Liver (tissue), 9 donors: ENCODE results near the gene SDSL. TPM values are rescaled to one million over a fixed set of nuclear protein-coding genes. Genes with fewer than 3 reads are reported as not detected.
A peak's percentile ranks its signal among the peaks of the same experiment; 100 is the strongest.

Experiments
- DNase-seq: peaks from one replicate; pipeline ENCODE4 v3.0.0-alpha.2; 2017; ENCODE audit warnings: low spot score
- H3K27ac ChIP-seq, 2 donors: one replicate each; pipeline ENCODE4 v1.7.0; 2013; ENCODE audit warnings: inconsistent platforms in 2 of 2, low read length in 2 of 2, control low read depth in 1 of 2, low read depth in 1 of 2, mild to moderate bottlenecking in 1 of 2
- H3K27me3 ChIP-seq, 4 donors: one replicate each; pipeline versions ENCODE4 v1.6.1 to v1.7.0; 2013; ENCODE audit warnings: low read length in 3 of 4, inconsistent platforms in 1 of 4, mild to moderate bottlenecking in 1 of 4, moderate library complexity in 1 of 4; ENCODE audit not compliant: control insufficient read depth in 4 of 4, insufficient read depth in 4 of 4
- H3K36me3 ChIP-seq, 4 donors: one replicate each; pipeline versions ENCODE4 v1.6.1 to v1.7.0; 2013; ENCODE audit warnings: low read length in 3 of 4, mild to moderate bottlenecking in 3 of 4, low read depth in 1 of 4, moderate library complexity in 1 of 4; ENCODE audit not compliant: control insufficient read depth in 4 of 4, insufficient read depth in 3 of 4
- H3K4me1 ChIP-seq, 4 donors: one replicate each; pipeline versions ENCODE4 v1.6.1 to v1.7.0; 2013; ENCODE audit warnings: low read length in 3 of 4, mild to moderate bottlenecking in 3 of 4, moderate library complexity in 1 of 4; ENCODE audit not compliant: control insufficient read depth in 4 of 4, insufficient read depth in 4 of 4
- H3K4me3 ChIP-seq, 3 donors: one replicate each; pipeline versions ENCODE4 v1.6.1 to v1.7.0; 2013; ENCODE audit warnings: low read length in 3 of 3, control low read depth in 1 of 3, low read depth in 1 of 3, mild to moderate bottlenecking in 1 of 3
- H3K9ac ChIP-seq, 2 donors: one replicate each; pipeline ENCODE4 v1.7.0; 2013; ENCODE audit warnings: low read length in 2 of 2, mild to moderate bottlenecking in 2 of 2, moderate library complexity in 2 of 2, control low read depth in 1 of 2, low read depth in 1 of 2
- H3K9me3 ChIP-seq, 4 donors: one replicate each; pipeline versions ENCODE4 v1.6.1 to v1.7.0; 2013; ENCODE audit warnings: low read length in 3 of 4; ENCODE audit not compliant: control insufficient read depth in 4 of 4
- EGR1 ChIP-seq, 2 donors: IDR thresholded peaks; 2 replicates each; pipeline ENCODE4 v1.6.1; 2016 to 2018; ENCODE audit warnings: antibody characterized with exemption in 2 of 2, low read depth in 2 of 2
- FOXA1 ChIP-seq: IDR thresholded peaks from 2 replicates; pipeline ENCODE4 v1.6.1; 2016; ENCODE audit warnings: antibody characterized with exemption
- RXRA ChIP-seq, 2 donors: IDR thresholded peaks; 2 replicates each; pipeline ENCODE4 v1.6.1; 2017 to 2018; ENCODE audit warnings: antibody characterized with exemption in 2 of 2, mild to moderate bottlenecking in 1 of 2
- SP1 ChIP-seq: IDR thresholded peaks from 2 replicates; pipeline ENCODE4 v1.6.1; 2018; ENCODE audit warnings: antibody characterized with exemption, mild to moderate bottlenecking
- YY1 ChIP-seq: IDR thresholded peaks from 2 replicates; pipeline ENCODE4 v1.6.1; 2016; ENCODE audit warnings: antibody characterized with exemption, mild to moderate bottlenecking
- WGBS: extraction: QIAGEN DNeasy Blood & Tissue Kit; methylation state at CpG from one replicate; pipeline ENCODE4 v1.1.7; 2013; 5-methylcytosine and 5-hydroxymethylcytosine counted together
- polyA plus RNA-seq, 2 donors: library from polyadenylated mRNA; stranded (reverse) in 1 of 2; unstranded in 1 of 2; fragments of 200-250 nt in 1 of 2; fragments of >200 nt in 1 of 2; fragmentation: Nextera tagmentation in 1 of 2; extraction: Ambion mirVana in 1 of 2; gene quantifications; one replicate each; pipeline versions ENCODE4 v1.2.1 to v1.2.3, GENCODE V29; 2013 to 2015
- total RNA-seq, 2 donors: library from RNA; depleted of rRNA; stranded (reverse); fragments of >200 nt; gene quantifications; one replicate each; pipeline ENCODE4 v1.2.3, GENCODE V29; 2014
- TF ChIP-seq, protein P1 (sequence below): fragments of 150-350 bp; IDR thresholded peaks from 2 replicates; pipeline ENCODE4 v1.5.1; 2017; ENCODE audit warnings: improper control_type of control experiment, low read depth, low read length; ENCODE audit not compliant: missing input control
- TF ChIP-seq, protein P2 (sequence below): IDR thresholded peaks from 2 replicates; pipeline ENCODE4 v1.6.1; 2016; ENCODE audit warnings: antibody characterized with exemption
- donor health status: healthy.
- donor health status: healthy.
- donor health status: healthy.
- donor health status: healthy.
- donor health status: healthy.

The SDSL gene
- total and polyA plus RNA-seq, 4 donors, result 22.4 to 93.1 (median 33.7) TPM

DNA sequence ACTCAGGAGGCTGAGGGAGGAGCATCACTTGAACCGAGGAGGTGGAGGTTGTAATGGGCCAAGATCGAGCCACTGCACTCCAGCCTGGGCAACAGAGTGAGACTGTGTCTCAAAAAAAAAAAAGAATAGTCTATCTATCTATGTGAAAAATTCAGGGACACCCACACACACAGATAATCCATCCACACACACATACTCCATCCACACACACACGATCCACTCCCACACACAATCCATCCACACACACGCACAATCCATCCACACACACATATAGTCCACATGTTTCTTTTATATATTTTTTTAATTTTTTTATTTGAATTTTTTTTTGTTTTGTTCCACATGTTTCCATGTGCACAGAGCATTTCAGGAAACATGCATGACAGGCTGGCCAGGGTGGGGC, 21.8 kb upstream of the SDSL start:
- no peaks in the 10 kb centered on the region for H3K27me3 ChIP-seq
- no peak overlapping the region for H3K27ac ChIP-seq
- no peak for DNase-seq
- no peak overlapping the region for H3K9ac ChIP-seq
- H3K4me3 ChIP-seq, result no peak overlapping the region
- 89% methylated on average over 4 of the region's 4 CpGs for WGBS
- H3K4me1 ChIP-seq, result peaks cover 8 to 19% (median 13%) of the 10 kb centered on the region in 4 donors
- H3K36me3 ChIP-seq, result peaks cover 0 to 38% (median 20%) of the 10 kb centered on the region in 4 donors
- TF ChIP-seq, protein P1, sequence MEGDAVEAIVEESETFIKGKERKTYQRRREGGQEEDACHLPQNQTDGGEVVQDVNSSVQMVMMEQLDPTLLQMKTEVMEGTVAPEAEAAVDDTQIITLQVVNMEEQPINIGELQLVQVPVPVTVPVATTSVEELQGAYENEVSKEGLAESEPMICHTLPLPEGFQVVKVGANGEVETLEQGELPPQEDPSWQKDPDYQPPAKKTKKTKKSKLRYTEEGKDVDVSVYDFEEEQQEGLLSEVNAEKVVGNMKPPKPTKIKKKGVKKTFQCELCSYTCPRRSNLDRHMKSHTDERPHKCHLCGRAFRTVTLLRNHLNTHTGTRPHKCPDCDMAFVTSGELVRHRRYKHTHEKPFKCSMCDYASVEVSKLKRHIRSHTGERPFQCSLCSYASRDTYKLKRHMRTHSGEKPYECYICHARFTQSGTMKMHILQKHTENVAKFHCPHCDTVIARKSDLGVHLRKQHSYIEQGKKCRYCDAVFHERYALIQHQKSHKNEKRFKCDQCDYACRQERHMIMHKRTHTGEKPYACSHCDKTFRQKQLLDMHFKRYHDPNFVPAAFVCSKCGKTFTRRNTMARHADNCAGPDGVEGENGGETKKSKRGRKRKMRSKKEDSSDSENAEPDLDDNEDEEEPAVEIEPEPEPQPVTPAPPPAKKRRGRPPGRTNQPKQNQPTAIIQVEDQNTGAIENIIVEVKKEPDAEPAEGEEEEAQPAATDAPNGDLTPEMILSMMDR, result no peak
- TF ChIP-seq EGR1 (IDR thresholded peaks at IDR 0.05; ENCODE audit: low read depth in 2 of 2), result peak; percentile 5 to 12
- no peaks in the 10 kb centered on the region for H3K9me3 ChIP-seq

- WGBS, result 60% methylated on average over 13 of the region's 13 CpGs
- Histone ChIP-seq H3K36me3 (peaks cover 0 to 29% (median 16%) of the 10 kb centered on the region in 4 donors), H3K4me3 (peak overlapping the region; percentile 55 to 96 (median 74)), H3K9me3 (no peaks in the 10 kb centered on the region), H3K27ac (peak overlapping the region in 1 of 2 donors; percentile 33), H3K4me1 (peaks cover 8 to 24% (median 18%) of the 10 kb centered on the region in 4 donors), H3K9ac (peak overlapping the region in 1 of 2 donors; percentile 28), H3K27me3 (no peaks in the 10 kb centered on the region)
- no peak for DNase-seq
- TF ChIP-seq, protein P2, sequence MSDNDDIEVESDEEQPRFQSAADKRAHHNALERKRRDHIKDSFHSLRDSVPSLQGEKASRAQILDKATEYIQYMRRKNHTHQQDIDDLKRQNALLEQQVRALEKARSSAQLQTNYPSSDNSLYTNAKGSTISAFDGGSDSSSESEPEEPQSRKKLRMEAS, result no peak
- no peak for TF ChIP-seq FOXA1
- TF ChIP-seq YY1, result no peak
- peak; percentile 13 for TF ChIP-seq SP1
These were observed 20.8 kb upstream of the SDSL start for GRCh38 chr12:113401066-113402000.

GRCh38 chr12:113402586-113403260, 19.5 kb upstream of the SDSL start:
- DNase-seq, result no peak
- peak overlapping the region; percentile 57 to 86 for H3K27ac ChIP-seq
- 57% methylated on average over 23 of the region's 23 CpGs for WGBS

More at GRCh38 chr12:113402586-113403260, 19.5 kb upstream of the SDSL start:
- peak overlapping the region; percentile 71 to 80 for H3K9ac ChIP-seq
- peak overlapping the region; percentile 55 to 96 (median 74) for H3K4me3 ChIP-seq
- H3K27me3 ChIP-seq, result no peaks in the 10 kb centered on the region
- H3K36me3 ChIP-seq, result peaks cover 0 to 18% (median 12%) of the 10 kb centered on the region in 4 donors
- no peaks in the 10 kb centered on the region for H3K9me3 ChIP-seq
- TF ChIP-seq, protein P2, result no peak
- TF ChIP-seq RXRA (IDR thresholded peaks at IDR 0.05), result peak in 1 of 2 donors; percentile 4
- peaks cover 8 to 24% (median 18%) of the 10 kb centered on the region in 4 donors for H3K4me1 ChIP-seq
